Astrocyte of the spinal cord (primary cell): ENCODE data around the gene RELL2.

ENCODE experiments used
- DNase-seq: peaks from one replicate; pipeline ENCODE4 v3.0.0; 2011; ENCODE audit warnings: low read depth, low spot score
- H3K4me3 ChIP-seq: 2 replicates; pipeline ENCODE4 v1.5.1; 2011; ENCODE audit warnings: low read depth, mild to moderate bottlenecking, low read length, moderate library complexity
- CTCF ChIP-seq: IDR thresholded peaks from 2 replicates; pipeline ENCODE4 v1.5.1; 2012; ENCODE audit warnings: low read depth, mild to moderate bottlenecking, low read length, inconsistent platforms
- in situ Hi-C: cut with HindIII; loops from 2 replicates; pipeline ENCODE4 v1.10.0; 2017; ENCODE audit warnings: low sequenced_read_pairs

Gene RELL2

GRCh38 chr5:141633871-141634561 lies 2.8 kb upstream of the RELL2 start:
- in situ Hi-C loops: no loop called here
- no peak overlapping the region for H3K4me3 ChIP-seq
- TF ChIP-seq CTCF: no peak
- no peak for DNase-seq

DNA sequence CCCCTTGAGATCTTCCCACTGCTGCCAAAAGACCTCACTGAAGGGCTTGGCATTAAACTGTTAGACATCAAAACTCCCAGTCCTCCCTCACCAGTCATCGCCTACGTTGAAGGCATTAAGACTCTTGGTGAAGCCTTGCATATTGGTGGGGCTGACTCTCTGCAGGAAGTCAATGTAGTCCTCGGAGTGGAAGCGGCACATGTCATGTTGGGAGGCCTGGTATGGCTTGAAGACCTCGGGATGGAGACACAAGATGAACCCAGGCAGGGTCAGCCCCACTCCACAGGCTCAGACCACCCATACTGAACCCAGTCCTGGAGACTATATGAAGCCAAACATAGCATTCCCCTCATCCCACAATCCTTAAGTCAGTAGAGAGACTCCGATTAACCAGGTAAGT lies 2.1 kb upstream of the RELL2 start:
- TF ChIP-seq CTCF: no peak
- no peak for DNase-seq
- H3K4me3 ChIP-seq: no peak overlapping the region
- in situ Hi-C loops: no loop called here

GRCh38 chr5:141635646-141636045 lies 1.2 kb upstream of the RELL2 start:
- no peak for DNase-seq
- no peak for TF ChIP-seq CTCF
- H3K4me3 ChIP-seq: peak overlapping the region; percentile 92
- in situ Hi-C loops: no loop called here

- in situ Hi-C loops: no loop called here
- H3K4me3 ChIP-seq: peak overlapping the region; percentile 92
- DNase-seq: no peak
- TF ChIP-seq CTCF: no peak
Observed at GRCh38 chr5:141636106-141636412, 738 bp upstream of the RELL2 start.

GRCh38 chr5:141637123-141637766 lies 448 bp downstream of the RELL2 start:
- H3K4me3 ChIP-seq: peak overlapping the region; percentile 92
- DNase-seq: no peak
- in situ Hi-C loops: no loop called here
- no peak for TF ChIP-seq CTCF

GRCh38 chr5:141637767-141638419 lies 1.1 kb downstream of the RELL2 start:
- in situ Hi-C loops: no loop called here
- TF ChIP-seq CTCF: peak; percentile 34
- DNase-seq: peak; percentile 49

More at GRCh38 chr5:141637767-141638419, 1.1 kb downstream of the RELL2 start:
- H3K4me3 ChIP-seq: peak overlapping the region; percentile 92
